CD4-positive, alpha-beta T cell (primary cell): ENCODE measurements around the gene RIMOC1. TPM values are rescaled to one million over a fixed set of nuclear protein-coding genes. Genes with fewer than 3 reads are reported as not detected.

Experiments used
- ATAC-seq: fragments of 200-7000 bp; cut with Tn5 transposase; one replicate; pipeline ENCODE4 v1.10.0; 2022; ENCODE audit warnings: mild to moderate bottlenecking; ENCODE audit not compliant: poor library complexity
- CTCF ChIA-PET: fragments of 350-600 bp; sonication (Branson Sonifier 250); formaldehyde crosslinking; loops from one replicate; lab custom pipeline; 2021; ENCODE audit warnings: antibody characterized with exemption, inconsistent platforms; lab: Charles Lee
- POLR2A ChIA-PET: fragments of 350-600 bp; sonication (Branson Sonifier 250); formaldehyde crosslinking; loops from one replicate; lab custom pipeline; 2021; ENCODE audit warnings: antibody characterized with exemption, inconsistent platforms; lab: Charles Lee
- DNase-seq, 14 experiments: peaks; one replicate each; pipeline ENCODE4 v3.0.0-alpha.2; 2013 to 2020; ENCODE audit warnings: mixed read lengths in 2 of 14
- H3K27ac ChIP-seq, 2 donors: one replicate each; pipeline versions ENCODE4 v1.5.1 to v1.7.0; 2013; ENCODE audit warnings: low read length in 2 of 2, low read depth in 1 of 2, mild to moderate bottlenecking in 1 of 2
- H3K27me3 ChIP-seq, 2 experiments: 1 replicate in 1 of 2; 2 replicates in 1 of 2; pipeline versions ENCODE4 v1.6.1 to v1.7.0; 2013; ENCODE audit warnings: low read length in 2 of 2, control low read depth in 1 of 2, mild to moderate bottlenecking in 1 of 2, moderate library complexity in 1 of 2; ENCODE audit not compliant: insufficient read depth in 2 of 2, control insufficient read depth in 1 of 2
- H3K36me3 ChIP-seq: one replicate; pipeline ENCODE4 v1.6.1; 2013; ENCODE audit warnings: low read length, control low read depth; ENCODE audit not compliant: insufficient read depth
- H3K4me1 ChIP-seq: one replicate; pipeline ENCODE4 v1.6.1; 2013; ENCODE audit warnings: low read length, control low read depth; ENCODE audit not compliant: insufficient read depth
- H3K4me3 ChIP-seq: one replicate; pipeline ENCODE4 v1.5.1; 2013; ENCODE audit warnings: mild to moderate bottlenecking, low read length, moderate library complexity
- H3K9me3 ChIP-seq, 2 experiments: 1 replicate in 1 of 2; 2 replicates in 1 of 2; pipeline versions ENCODE4 v1.6.1 to v1.7.0; 2013; ENCODE audit warnings: low read length in 2 of 2, mild to moderate bottlenecking in 2 of 2, control low read depth in 1 of 2, moderate library complexity in 1 of 2; ENCODE audit not compliant: control insufficient read depth in 1 of 2, insufficient read depth in 1 of 2
- H3K27ac Mint-ChIP-seq: one replicate; pipeline ENCODE4 v1.8.0; 2020; ENCODE audit warnings: mixed read lengths
- H3K27me3 Mint-ChIP-seq: one replicate; pipeline ENCODE4 v1.8.0; 2021; ENCODE audit warnings: mixed read lengths
- H3K36me3 Mint-ChIP-seq: one replicate; pipeline ENCODE4 v1.8.0; 2021; ENCODE audit warnings: low read depth, mixed read lengths
- H3K4me1 Mint-ChIP-seq: one replicate; pipeline ENCODE4 v1.8.0; 2021; ENCODE audit warnings: low read depth, mixed read lengths
- H3K4me3 Mint-ChIP-seq: one replicate; pipeline ENCODE4 v1.8.0; 2020; ENCODE audit warnings: mild to moderate bottlenecking, mixed read lengths
- H3K9me3 Mint-ChIP-seq: one replicate; pipeline ENCODE4 v1.8.0; 2020; ENCODE audit warnings: mixed read lengths
- CTCF ChIP-seq: fragments of 200-600 bp; IDR thresholded peaks from one replicate; pipeline ENCODE4 v1.8.0; 2022; ENCODE audit warnings: antibody characterized with exemption, mild to moderate bottlenecking
- intact Hi-C, 2 experiments: fragments of 100-400 bp; cut with DNase I in 1 of 2; cut with micrococcal nuclease in 1 of 2; formaldehyde crosslinking; loops; one replicate each; pipeline versions ENCODE4 v1.15.1 to v1.9.0; 2023 to 2025; cut with DNase I, micrococcal nuclease
- total RNA-seq, 174 experiments: library from RNA in 2 of 174; stranded (reverse) in 2 of 174; gene quantifications; one replicate each; pipeline ENCODE4 v1.2.3 and lab custom pipeline; 2021 to 2026

RIMOC1 gene
- total RNA-seq, 2 experiments from 2014 or later = 9.3 to 10.3 TPM

GRCh38 chr5:41876678-41877077, 27.5 kb upstream of the RIMOC1 start:
- Histone ChIP-seq H3K4me1 (no peaks in the 10 kb centered on the region), H3K9me3 (no peaks in the 10 kb centered on the region), H3K27me3 (peaks cover 2 to 6% of the 10 kb centered on the region in 2 experiments), H3K27ac (no peak overlapping the region), H3K36me3 (no peaks in the 10 kb centered on the region), H3K4me3 (no peak overlapping the region)
- DNase-seq = no peak
- no peak for TF ChIP-seq CTCF
- ChIA-PET POLR2A (interaction anchor here (0.6 to 0.7 kb wide), 2 partner anchors 27 to 1051 kb away, joined by 3 read pairs; no protein-coding TSS in a partner anchor), CTCF (interaction anchor here (0.8 to 1.1 kb wide), 2 partner anchors 17 to 49 kb away, joined by 3 read pairs; partner anchors contain the start of gene FBXO4)
- Mint-ChIP-seq H3K4me3 (no peak overlapping the region), H3K4me1 (peaks cover 13% of the 10 kb centered on the region), H3K27me3 (peaks cover under 1% of the 10 kb centered on the region), H3K36me3 (no peaks in the 10 kb centered on the region), H3K27ac (no peak overlapping the region), H3K9me3 (no peaks in the 10 kb centered on the region)
- no peak for ATAC-seq
- intact Hi-C loops = no loop called here

GRCh38 chr5:41877408-41877807, 26.7 kb upstream of the RIMOC1 start:
- ChIA-PET POLR2A (interaction anchor here (0.5 kb wide), 1 partner anchor 48 kb away, joined by 3 read pairs; the partner anchor contains the start of gene FBXO4), CTCF (interaction anchor here (0.8 to 1.1 kb wide), 2 partner anchors 16 to 48 kb away, joined by 3 read pairs; partner anchors contain the start of gene FBXO4)
- peaks cover 2 to 6% of the 10 kb centered on the region in 2 experiments for H3K27me3 ChIP-seq
- Mint-ChIP-seq H3K9me3 (no peaks in the 10 kb centered on the region), H3K27me3 (peaks cover 5% of the 10 kb centered on the region), H3K4me3 (no peak overlapping the region), H3K27ac (no peak overlapping the region), H3K36me3 (no peaks in the 10 kb centered on the region), H3K4me1 (peaks cover 9% of the 10 kb centered on the region)
- ATAC-seq (no peak), DNase-seq (no peak)
- no peaks in the 10 kb centered on the region for H3K36me3 ChIP-seq
- H3K4me3 ChIP-seq = no peak overlapping the region
- no peaks in the 10 kb centered on the region for H3K9me3 ChIP-seq
- no peaks in the 10 kb centered on the region for H3K4me1 ChIP-seq
- no peak overlapping the region for H3K27ac ChIP-seq
- TF ChIP-seq CTCF = no peak
- intact Hi-C loops = no loop called here

GRCh38 chr5:41878173-41878572, 26.0 kb upstream of the RIMOC1 start:
- TF ChIP-seq CTCF = no peak
- H3K4me1 Mint-ChIP-seq = peaks cover 9% of the 10 kb centered on the region
- no peaks in the 10 kb centered on the region for H3K36me3 Mint-ChIP-seq
- H3K27ac Mint-ChIP-seq = no peak overlapping the region
- no peak overlapping the region for H3K4me3 Mint-ChIP-seq
- ATAC-seq (no peak), DNase-seq (no peak)
- peaks cover 12% of the 10 kb centered on the region for H3K27me3 Mint-ChIP-seq
- Histone ChIP-seq H3K9me3 (no peaks in the 10 kb centered on the region), H3K27me3 (peaks cover 2 to 6% of the 10 kb centered on the region in 2 experiments), H3K36me3 (no peaks in the 10 kb centered on the region), H3K4me1 (no peaks in the 10 kb centered on the region), H3K4me3 (no peak overlapping the region), H3K27ac (no peak overlapping the region)
- no peaks in the 10 kb centered on the region for H3K9me3 Mint-ChIP-seq
- ChIA-PET POLR2A (no interaction called here), CTCF (no interaction called here)
- intact Hi-C loops = no loop called here
